ENCODE data around the gene GGACT. TPM values are rescaled to one million over a fixed set of nuclear protein-coding genes. Genes with fewer than 3 reads are reported as not detected.

The GGACT gene
- 1 to 10 TPM; 1.8 to 4.8 (median 2.3) TPM for total RNA-seq

- Histone ChIP-seq H3K4me1 (no peaks in the 10 kb centered on the region), H3K9me3 (no peaks in the 10 kb centered on the region), H3K4me3 (peak within 1 kb of the TSS; percentile 57 to 88 (median 75)), H3K27ac (peak within 1 kb of the TSS; percentile 67 to 78), H3K27me3 (no peaks in the 10 kb centered on the region), H3K36me3 (no peaks in the 10 kb centered on the region)
- TF ChIP-seq POLR2A (IDR thresholded peaks at IDR 0.05) = no peak
- peak in 1 of 3 donors; percentile 69 for TF ChIP-seq CTCF (IDR thresholded peaks at IDR 0.05)
- intact Hi-C loops (cut with DNase I; ENCODE audit: low total_unique reads) = no loop called here
- peak; percentile 21 to 66 for DNase-seq (ENCODE audit: low spot score in 2 of 2)
These were observed at the start of gene GGACT for GRCh38 chr13:100588331-100589177. GGACT (minus strand) TSS chr13:100588789; CDS start chr13:100532591, 56,198 bp downstream.

- no peak for TF ChIP-seq CTCF (IDR thresholded peaks at IDR 0.05)
- TF ChIP-seq POLR2A (IDR thresholded peaks at IDR 0.05) = no peak
- TF ChIP-seq POLR2AphosphoS5 (IDR thresholded peaks at IDR 0.05) = no peak
- Histone ChIP-seq H3K36me3 (peaks cover 4% of the 10 kb centered on the region), H3K4me1 (no peaks in the 10 kb centered on the region), H3K27ac (no peak overlapping the region), H3K4me3 (no peak overlapping the region), H3K9me3 (no peaks in the 10 kb centered on the region), H3K27me3 (no peaks in the 10 kb centered on the region)
- intact Hi-C loops (cut with DNase I; ENCODE audit: low total_unique reads) = no loop called here
- no peak for DNase-seq (ENCODE audit: low spot score in 2 of 2)
These were observed 49.2 kb upstream of the GGACT start for GRCh38 chr13:100637796-100638195.

- Histone ChIP-seq H3K9me3 (no peaks in the 10 kb centered on the region), H3K4me1 (no peaks in the 10 kb centered on the region), H3K27ac (no peak overlapping the region), H3K4me3 (no peak overlapping the region), H3K36me3 (peaks cover 4% of the 10 kb centered on the region), H3K27me3 (no peaks in the 10 kb centered on the region)
- intact Hi-C loops (cut with DNase I; ENCODE audit: low total_unique reads) = no loop called here
- TF ChIP-seq CTCF (IDR thresholded peaks at IDR 0.05) = no peak
- TF ChIP-seq POLR2AphosphoS5 (IDR thresholded peaks at IDR 0.05) = no peak
- TF ChIP-seq POLR2A (IDR thresholded peaks at IDR 0.05) = no peak
- no peak for DNase-seq (ENCODE audit: low spot score in 2 of 2)
These were observed 48.8 kb upstream of the GGACT start for GRCh38 chr13:100637380-100637779.

GRCh38 chr13:100636441-100636840, 47.9 kb upstream of the GGACT start:
- peaks cover 4% of the 10 kb centered on the region for H3K36me3 ChIP-seq
- no peaks in the 10 kb centered on the region for H3K27me3 ChIP-seq
- H3K9me3 ChIP-seq = no peaks in the 10 kb centered on the region
- intact Hi-C loops (cut with DNase I; ENCODE audit: low total_unique reads) = no loop called here
- no peaks in the 10 kb centered on the region for H3K4me1 ChIP-seq
- H3K4me3 ChIP-seq = no peak overlapping the region
- no peak overlapping the region for H3K27ac ChIP-seq
- TF ChIP-seq POLR2A (IDR thresholded peaks at IDR 0.05) (no peak), POLR2AphosphoS5 (IDR thresholded peaks at IDR 0.05) (no peak), CTCF (IDR thresholded peaks at IDR 0.05) (no peak)
- no peak for DNase-seq (ENCODE audit: low spot score in 2 of 2)

- no peaks in the 10 kb centered on the region for H3K9me3 ChIP-seq
- H3K4me3 ChIP-seq = no peak overlapping the region
- no peak overlapping the region for H3K27ac ChIP-seq
- DNase-seq (ENCODE audit: low spot score in 2 of 2) = no peak
- no peak for TF ChIP-seq POLR2A (IDR thresholded peaks at IDR 0.05)
- TF ChIP-seq CTCF (IDR thresholded peaks at IDR 0.05) = no peak
- no peak for TF ChIP-seq POLR2AphosphoS5 (IDR thresholded peaks at IDR 0.05)
- no peaks in the 10 kb centered on the region for H3K27me3 ChIP-seq
- intact Hi-C loops (cut with DNase I; ENCODE audit: low total_unique reads) = no loop called here
- H3K4me1 ChIP-seq = no peaks in the 10 kb centered on the region
- peaks cover 4% of the 10 kb centered on the region for H3K36me3 ChIP-seq
These were observed 47.4 kb upstream of the GGACT start for GRCh38 chr13:100636004-100636403.
